ENCODE measurements around the gene GABBR2. TPM values are rescaled to one million over a fixed set of nuclear protein-coding genes. Genes with fewer than 3 reads are reported as not detected.

GABBR2 gene
- total RNA-seq, 1 experiment from 2014 or later, result 6.3 TPM

GRCh38 chr9:98347642-98348041, 361.1 kb downstream of the GABBR2 start:
- Histone ChIP-seq H3K27ac (ENCODE audit: low read length) (no peak overlapping the region), H3K27me3 (ENCODE audit: control insufficient read depth, insufficient read depth, low read length) (no peaks in the 10 kb centered on the region), H3K36me3 (ENCODE audit: control insufficient read depth, insufficient read depth, low read length) (no peaks in the 10 kb centered on the region), H3K4me1 (ENCODE audit: control insufficient read depth, insufficient read depth, low read length) (no peaks in the 10 kb centered on the region), H3K9me3 (ENCODE audit: control insufficient read depth, insufficient read depth, low read depth, low read length) (no peaks in the 10 kb centered on the region), H3K4me3 (ENCODE audit: low read depth in 2 of 2, low read length in 2 of 2) (no peak overlapping the region)
- POLR2A ChIA-PET, result no interaction called here
- no TSS peak for BruUV-seq (replicated peaks)
- TF ChIP-seq TCF7L2 (IDR thresholded peaks at IDR 0.05; ENCODE audit: low read depth, low read length), result no peak
- TF ChIP-seq POLR2AphosphoS5 (IDR thresholded peaks at IDR 0.05; ENCODE audit: low read depth, low read length), result no peak
- no peak for TF ChIP-seq SIN3A (IDR thresholded peaks at IDR 0.05; ENCODE audit: borderline replicate concordance, insufficient read depth, low read depth, low read length)
- TF ChIP-seq, protein P1, sequence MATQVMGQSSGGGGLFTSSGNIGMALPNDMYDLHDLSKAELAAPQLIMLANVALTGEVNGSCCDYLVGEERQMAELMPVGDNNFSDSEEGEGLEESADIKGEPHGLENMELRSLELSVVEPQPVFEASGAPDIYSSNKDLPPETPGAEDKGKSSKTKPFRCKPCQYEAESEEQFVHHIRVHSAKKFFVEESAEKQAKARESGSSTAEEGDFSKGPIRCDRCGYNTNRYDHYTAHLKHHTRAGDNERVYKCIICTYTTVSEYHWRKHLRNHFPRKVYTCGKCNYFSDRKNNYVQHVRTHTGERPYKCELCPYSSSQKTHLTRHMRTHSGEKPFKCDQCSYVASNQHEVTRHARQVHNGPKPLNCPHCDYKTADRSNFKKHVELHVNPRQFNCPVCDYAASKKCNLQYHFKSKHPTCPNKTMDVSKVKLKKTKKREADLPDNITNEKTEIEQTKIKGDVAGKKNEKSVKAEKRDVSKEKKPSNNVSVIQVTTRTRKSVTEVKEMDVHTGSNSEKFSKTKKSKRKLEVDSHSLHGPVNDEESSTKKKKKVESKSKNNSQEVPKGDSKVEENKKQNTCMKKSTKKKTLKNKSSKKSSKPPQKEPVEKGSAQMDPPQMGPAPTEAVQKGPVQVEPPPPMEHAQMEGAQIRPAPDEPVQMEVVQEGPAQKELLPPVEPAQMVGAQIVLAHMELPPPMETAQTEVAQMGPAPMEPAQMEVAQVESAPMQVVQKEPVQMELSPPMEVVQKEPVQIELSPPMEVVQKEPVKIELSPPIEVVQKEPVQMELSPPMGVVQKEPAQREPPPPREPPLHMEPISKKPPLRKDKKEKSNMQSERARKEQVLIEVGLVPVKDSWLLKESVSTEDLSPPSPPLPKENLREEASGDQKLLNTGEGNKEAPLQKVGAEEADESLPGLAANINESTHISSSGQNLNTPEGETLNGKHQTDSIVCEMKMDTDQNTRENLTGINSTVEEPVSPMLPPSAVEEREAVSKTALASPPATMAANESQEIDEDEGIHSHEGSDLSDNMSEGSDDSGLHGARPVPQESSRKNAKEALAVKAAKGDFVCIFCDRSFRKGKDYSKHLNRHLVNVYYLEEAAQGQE (IDR thresholded peaks at IDR 0.05; ENCODE audit: insufficient read depth in 1 of 2, low read depth in 2 of 2, low read length in 1 of 2), result no peak
- TF ChIP-seq, protein P2, sequence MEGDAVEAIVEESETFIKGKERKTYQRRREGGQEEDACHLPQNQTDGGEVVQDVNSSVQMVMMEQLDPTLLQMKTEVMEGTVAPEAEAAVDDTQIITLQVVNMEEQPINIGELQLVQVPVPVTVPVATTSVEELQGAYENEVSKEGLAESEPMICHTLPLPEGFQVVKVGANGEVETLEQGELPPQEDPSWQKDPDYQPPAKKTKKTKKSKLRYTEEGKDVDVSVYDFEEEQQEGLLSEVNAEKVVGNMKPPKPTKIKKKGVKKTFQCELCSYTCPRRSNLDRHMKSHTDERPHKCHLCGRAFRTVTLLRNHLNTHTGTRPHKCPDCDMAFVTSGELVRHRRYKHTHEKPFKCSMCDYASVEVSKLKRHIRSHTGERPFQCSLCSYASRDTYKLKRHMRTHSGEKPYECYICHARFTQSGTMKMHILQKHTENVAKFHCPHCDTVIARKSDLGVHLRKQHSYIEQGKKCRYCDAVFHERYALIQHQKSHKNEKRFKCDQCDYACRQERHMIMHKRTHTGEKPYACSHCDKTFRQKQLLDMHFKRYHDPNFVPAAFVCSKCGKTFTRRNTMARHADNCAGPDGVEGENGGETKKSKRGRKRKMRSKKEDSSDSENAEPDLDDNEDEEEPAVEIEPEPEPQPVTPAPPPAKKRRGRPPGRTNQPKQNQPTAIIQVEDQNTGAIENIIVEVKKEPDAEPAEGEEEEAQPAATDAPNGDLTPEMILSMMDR (IDR thresholded peaks at IDR 0.05), result no peak
- intact Hi-C loops (cut with micrococcal nuclease; ENCODE audit: unreplicated experiment) (no loop called here), in situ Hi-C loops (cut with HindIII; ENCODE audit: low pct_unique_long_range_greater_than_20kb, low sequenced_read_pairs) (no loop called here)
- CTCF ChIA-PET, result no interaction called here
- ATAC-seq (no peak), DNase-seq (ENCODE audit: low read depth, low spot score) (no peak)

DNA sequence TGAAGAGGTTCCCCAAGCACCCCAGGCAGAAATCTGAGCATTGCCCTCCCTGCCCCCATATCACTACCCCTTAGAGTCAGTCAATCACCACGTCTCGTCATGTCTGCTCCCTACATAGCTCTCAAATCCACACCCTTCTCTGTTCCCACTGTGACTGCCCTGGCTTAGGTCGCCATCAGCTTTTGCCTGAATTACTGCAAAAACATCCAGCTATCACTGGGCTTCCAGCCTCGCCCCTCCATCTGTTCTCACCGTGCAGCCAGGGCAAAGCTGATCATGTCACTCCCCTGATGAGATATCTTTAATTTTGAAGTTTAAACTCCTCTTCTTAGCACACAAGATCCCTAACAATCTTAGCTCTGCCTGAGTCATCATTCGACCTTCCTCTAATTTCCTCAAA, 363.7 kb downstream of the GABBR2 start:
- Histone ChIP-seq H3K36me3 (ENCODE audit: control insufficient read depth, insufficient read depth, low read length) (no peaks in the 10 kb centered on the region), H3K27me3 (ENCODE audit: control insufficient read depth, insufficient read depth, low read length) (no peaks in the 10 kb centered on the region), H3K27ac (ENCODE audit: low read length) (no peak overlapping the region), H3K4me3 (ENCODE audit: low read depth in 2 of 2, low read length in 2 of 2) (no peak overlapping the region), H3K9me3 (ENCODE audit: control insufficient read depth, insufficient read depth, low read depth, low read length) (no peaks in the 10 kb centered on the region), H3K4me1 (ENCODE audit: control insufficient read depth, insufficient read depth, low read length) (no peaks in the 10 kb centered on the region)
- CTCF ChIA-PET, result no interaction called here
- DNase-seq (ENCODE audit: low read depth, low spot score) (no peak), ATAC-seq (no peak)
- BruUV-seq (replicated peaks), result no TSS peak
- POLR2A ChIA-PET, result no interaction called here
- intact Hi-C loops (cut with micrococcal nuclease; ENCODE audit: unreplicated experiment) (no loop called here), in situ Hi-C loops (cut with HindIII; ENCODE audit: low pct_unique_long_range_greater_than_20kb, low sequenced_read_pairs) (no loop called here)
- TF ChIP-seq, protein P1 (IDR thresholded peaks at IDR 0.05; ENCODE audit: insufficient read depth in 1 of 2, low read depth in 2 of 2, low read length in 1 of 2), result no peak
- TF ChIP-seq POLR2AphosphoS5 (IDR thresholded peaks at IDR 0.05; ENCODE audit: low read depth, low read length) (no peak), TCF7L2 (IDR thresholded peaks at IDR 0.05; ENCODE audit: low read depth, low read length) (no peak), SIN3A (IDR thresholded peaks at IDR 0.05; ENCODE audit: borderline replicate concordance, insufficient read depth, low read depth, low read length) (no peak)
- TF ChIP-seq, protein P2 (IDR thresholded peaks at IDR 0.05), result no peak
